HFF-Myc (cell line): ENCODE data around the gene ARHGAP4.

Source experiments
- DNase-seq: peaks from one replicate; pipeline ENCODE4 v3.0.0-alpha.2; 2011; ENCODE audit warnings: low read depth; ENCODE audit errors: extremely low read depth
- H3K4me3 ChIP-seq: replicated peaks from 2 replicates; pipeline ENCODE4 v1.5.1; 2011; ENCODE audit warnings: low read depth, mild to moderate bottlenecking, control low read depth, low read length
- TF ChIP-seq, protein P1 (sequence below): IDR thresholded peaks from 2 replicates; pipeline ENCODE4 v1.5.1; 2012; ENCODE audit warnings: mild to moderate bottlenecking, low read depth, low read length, control low read depth; ENCODE audit errors: missing control alignments

Gene ARHGAP4

GRCh38 chrX:153945956-153946943 lies 20.2 kb upstream of the ARHGAP4 start:
- H3K4me3 ChIP-seq = no peak overlapping the region
- DNase-seq = no peak
- TF ChIP-seq, protein P1, sequence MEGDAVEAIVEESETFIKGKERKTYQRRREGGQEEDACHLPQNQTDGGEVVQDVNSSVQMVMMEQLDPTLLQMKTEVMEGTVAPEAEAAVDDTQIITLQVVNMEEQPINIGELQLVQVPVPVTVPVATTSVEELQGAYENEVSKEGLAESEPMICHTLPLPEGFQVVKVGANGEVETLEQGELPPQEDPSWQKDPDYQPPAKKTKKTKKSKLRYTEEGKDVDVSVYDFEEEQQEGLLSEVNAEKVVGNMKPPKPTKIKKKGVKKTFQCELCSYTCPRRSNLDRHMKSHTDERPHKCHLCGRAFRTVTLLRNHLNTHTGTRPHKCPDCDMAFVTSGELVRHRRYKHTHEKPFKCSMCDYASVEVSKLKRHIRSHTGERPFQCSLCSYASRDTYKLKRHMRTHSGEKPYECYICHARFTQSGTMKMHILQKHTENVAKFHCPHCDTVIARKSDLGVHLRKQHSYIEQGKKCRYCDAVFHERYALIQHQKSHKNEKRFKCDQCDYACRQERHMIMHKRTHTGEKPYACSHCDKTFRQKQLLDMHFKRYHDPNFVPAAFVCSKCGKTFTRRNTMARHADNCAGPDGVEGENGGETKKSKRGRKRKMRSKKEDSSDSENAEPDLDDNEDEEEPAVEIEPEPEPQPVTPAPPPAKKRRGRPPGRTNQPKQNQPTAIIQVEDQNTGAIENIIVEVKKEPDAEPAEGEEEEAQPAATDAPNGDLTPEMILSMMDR = no peak

DNA sequence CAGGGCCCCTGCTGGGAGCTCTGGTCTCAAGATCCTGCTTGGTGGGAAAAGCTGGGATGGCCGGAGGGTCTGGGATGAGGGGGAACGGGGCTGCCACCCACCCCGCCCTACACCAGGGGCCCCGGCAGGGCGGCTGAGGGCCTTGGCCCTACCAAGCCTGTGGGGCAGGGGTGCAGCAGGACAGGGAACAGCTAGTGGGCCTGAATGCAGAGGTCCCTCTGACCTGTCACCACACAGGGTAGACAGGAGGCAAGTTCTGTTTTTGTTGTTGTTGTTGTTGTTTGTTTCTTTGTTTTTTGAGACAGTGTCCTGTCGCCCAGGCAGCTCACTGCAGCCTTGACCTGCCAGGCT lies 18.7 kb upstream of the ARHGAP4 start:
- no peak for DNase-seq
- H3K4me3 ChIP-seq = no peak overlapping the region
- TF ChIP-seq, protein P1 = no peak

- no peak for DNase-seq
- no peak within 1 kb of the TSS for H3K4me3 ChIP-seq
- TF ChIP-seq, protein P1 = no peak
These were observed 18.2 kb upstream of the ARHGAP4 start, which contains the start of gene RENBP for GRCh38 chrX:153944140-153944799. TSS of gene RENBP (minus strand) at chrX:153944643. CDS start at chrX:153944610, 33 bp downstream.

DNA sequence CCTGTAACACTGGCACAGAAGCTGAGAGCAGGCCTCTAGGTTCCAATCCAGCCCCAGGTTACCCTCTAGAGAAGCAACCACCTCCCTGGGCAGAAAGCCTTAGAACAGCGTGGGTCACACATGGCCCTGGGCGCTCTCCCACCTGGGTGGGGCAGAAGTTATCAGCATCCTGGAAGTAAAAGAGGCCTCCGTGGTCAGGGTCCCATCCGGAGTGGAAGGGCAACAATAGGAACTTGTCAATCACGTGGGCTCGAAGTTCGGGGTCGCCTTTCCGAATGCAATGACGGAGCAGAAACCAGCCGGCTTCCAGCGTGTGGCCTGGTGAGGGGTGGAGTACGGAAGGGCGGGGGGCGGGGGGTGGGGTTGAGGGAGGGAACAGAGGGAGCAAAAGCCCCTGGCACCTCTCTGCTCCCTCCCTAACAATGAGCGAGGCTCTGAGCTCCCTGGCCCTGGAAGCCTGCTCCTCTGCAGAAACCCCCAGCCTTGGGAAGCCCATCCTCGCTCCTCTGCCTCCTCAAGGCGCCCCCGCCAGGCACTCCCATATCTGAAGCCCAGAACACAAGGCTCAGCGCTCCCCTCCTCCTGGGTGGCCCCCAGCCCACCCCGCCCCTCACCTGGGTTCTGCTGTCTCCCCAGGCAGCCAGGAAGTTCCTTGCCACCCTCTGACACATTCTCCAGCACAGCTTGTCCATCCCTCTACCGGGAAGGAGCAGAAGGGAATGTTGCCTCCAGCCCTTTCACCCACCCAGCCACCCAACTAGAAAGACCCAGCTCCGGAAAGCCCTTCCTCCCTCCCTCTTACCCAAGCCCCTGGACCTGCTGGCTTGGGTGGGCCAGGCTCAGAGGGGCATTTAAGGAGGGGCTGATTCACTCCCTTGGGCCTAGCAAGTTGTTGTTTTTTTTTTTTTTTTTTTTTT lies 15.5 kb upstream of the ARHGAP4 start:
- DNase-seq = no peak
- TF ChIP-seq, protein P1 = no peak
- no peak overlapping the region for H3K4me3 ChIP-seq

GRCh38 chrX:153939573-153939972 lies 13.5 kb upstream of the ARHGAP4 start:
- no peak for DNase-seq
- H3K4me3 ChIP-seq = no peak overlapping the region
- TF ChIP-seq, protein P1 = no peak

DNA sequence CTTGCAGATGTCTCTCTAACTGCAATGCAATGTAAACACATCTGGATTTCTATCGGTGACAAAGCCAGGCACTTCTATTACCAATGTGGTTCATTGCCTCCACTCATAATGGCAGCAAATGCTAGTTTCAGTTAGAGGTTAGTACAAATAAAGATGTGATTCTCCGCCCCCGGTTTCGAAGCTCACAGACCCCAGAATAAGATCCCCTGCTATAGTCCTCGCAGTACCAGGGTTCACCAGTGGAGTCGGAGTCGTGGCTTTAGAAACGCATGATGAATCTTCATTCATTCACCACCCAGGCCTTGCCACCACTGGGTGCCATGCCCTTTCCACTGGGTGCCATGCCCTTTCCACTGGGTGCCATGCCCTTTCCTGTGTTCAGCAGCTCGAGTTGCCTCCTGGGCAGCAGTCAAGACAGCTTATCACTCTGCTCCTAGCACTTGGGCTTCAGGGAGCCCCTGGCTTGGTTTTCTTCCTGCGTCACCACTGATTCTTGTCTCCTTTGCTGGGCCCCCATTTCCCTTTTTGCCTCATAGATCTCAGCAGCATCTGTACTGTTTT lies 12.2 kb upstream of the ARHGAP4 start:
- no peak for DNase-seq
- TF ChIP-seq, protein P1 = no peak
- no peak overlapping the region for H3K4me3 ChIP-seq
